ENCODE measurements around the gene ATG101. TPM values are rescaled to one million over a fixed set of nuclear protein-coding genes. Genes with fewer than 3 reads are reported as not detected.

ATG101 gene
- total RNA-seq, 1 experiment from 2014 or later = 64.9 TPM

DNA sequence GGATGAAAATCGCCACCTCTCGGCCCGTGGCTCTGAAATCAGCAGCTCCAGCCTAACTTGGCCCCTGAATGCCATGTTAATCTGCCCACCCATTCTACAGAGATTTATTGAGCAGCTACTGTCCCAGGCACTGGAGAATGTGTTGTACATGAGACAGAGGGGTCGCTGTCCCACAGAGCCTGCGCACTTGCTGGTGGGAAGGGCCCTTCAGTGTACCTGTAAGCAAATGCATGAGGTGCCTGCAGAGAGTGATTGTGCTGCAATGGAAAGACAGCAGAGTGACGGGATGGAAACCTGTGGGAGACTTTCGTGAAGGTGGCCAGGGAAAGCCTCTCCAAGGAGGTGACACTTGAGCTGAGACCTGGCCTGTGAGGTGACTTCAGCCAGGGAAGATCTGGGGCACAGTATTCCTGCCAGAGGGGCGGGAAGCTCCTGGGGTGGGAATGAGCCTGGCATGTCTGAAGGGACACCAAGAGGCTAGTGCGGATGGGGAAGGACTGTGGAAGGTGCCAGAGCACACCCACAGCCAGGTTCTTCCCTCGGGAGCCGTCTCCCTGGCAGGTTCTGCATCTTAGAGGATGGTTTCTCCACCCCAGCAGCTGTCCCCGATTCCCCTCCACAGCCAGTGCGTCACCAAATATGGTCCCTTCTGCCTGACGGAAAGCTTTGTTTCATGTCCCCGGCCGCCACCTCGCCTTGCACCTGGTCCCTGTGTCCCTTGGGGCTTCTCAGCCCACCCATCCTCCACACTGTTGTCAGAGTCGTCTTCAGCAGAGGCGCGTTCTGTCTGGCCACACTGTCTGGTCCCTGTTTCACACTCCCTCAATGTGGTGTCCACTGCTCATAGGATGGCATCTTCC, 18.4 kb downstream of the ATG101 start:
- Histone ChIP-seq H3K9me3 (ENCODE audit: control insufficient read depth, insufficient read depth, low read depth, low read length) (no peaks in the 10 kb centered on the region), H3K4me1 (ENCODE audit: control insufficient read depth, insufficient read depth, low read length) (no peaks in the 10 kb centered on the region), H3K27ac (ENCODE audit: low read length) (no peak overlapping the region), H3K27me3 (ENCODE audit: control insufficient read depth, insufficient read depth, low read length) (peaks cover 14% of the 10 kb centered on the region), H3K4me3 (ENCODE audit: low read depth in 2 of 2, low read length in 2 of 2) (no peak overlapping the region), H3K36me3 (ENCODE audit: control insufficient read depth, insufficient read depth, low read length) (no peaks in the 10 kb centered on the region)
- POLR2A ChIA-PET = no interaction called here
- TF ChIP-seq POLR2AphosphoS5 (IDR thresholded peaks at IDR 0.05; ENCODE audit: low read depth, low read length) = no peak
- no peak for TF ChIP-seq TCF7L2 (IDR thresholded peaks at IDR 0.05; ENCODE audit: low read depth, low read length)
- TF ChIP-seq, protein P1, sequence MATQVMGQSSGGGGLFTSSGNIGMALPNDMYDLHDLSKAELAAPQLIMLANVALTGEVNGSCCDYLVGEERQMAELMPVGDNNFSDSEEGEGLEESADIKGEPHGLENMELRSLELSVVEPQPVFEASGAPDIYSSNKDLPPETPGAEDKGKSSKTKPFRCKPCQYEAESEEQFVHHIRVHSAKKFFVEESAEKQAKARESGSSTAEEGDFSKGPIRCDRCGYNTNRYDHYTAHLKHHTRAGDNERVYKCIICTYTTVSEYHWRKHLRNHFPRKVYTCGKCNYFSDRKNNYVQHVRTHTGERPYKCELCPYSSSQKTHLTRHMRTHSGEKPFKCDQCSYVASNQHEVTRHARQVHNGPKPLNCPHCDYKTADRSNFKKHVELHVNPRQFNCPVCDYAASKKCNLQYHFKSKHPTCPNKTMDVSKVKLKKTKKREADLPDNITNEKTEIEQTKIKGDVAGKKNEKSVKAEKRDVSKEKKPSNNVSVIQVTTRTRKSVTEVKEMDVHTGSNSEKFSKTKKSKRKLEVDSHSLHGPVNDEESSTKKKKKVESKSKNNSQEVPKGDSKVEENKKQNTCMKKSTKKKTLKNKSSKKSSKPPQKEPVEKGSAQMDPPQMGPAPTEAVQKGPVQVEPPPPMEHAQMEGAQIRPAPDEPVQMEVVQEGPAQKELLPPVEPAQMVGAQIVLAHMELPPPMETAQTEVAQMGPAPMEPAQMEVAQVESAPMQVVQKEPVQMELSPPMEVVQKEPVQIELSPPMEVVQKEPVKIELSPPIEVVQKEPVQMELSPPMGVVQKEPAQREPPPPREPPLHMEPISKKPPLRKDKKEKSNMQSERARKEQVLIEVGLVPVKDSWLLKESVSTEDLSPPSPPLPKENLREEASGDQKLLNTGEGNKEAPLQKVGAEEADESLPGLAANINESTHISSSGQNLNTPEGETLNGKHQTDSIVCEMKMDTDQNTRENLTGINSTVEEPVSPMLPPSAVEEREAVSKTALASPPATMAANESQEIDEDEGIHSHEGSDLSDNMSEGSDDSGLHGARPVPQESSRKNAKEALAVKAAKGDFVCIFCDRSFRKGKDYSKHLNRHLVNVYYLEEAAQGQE (IDR thresholded peaks at IDR 0.05; ENCODE audit: insufficient read depth in 1 of 2, low read depth in 2 of 2, low read length in 1 of 2) = no peak
- TF ChIP-seq, protein P2, sequence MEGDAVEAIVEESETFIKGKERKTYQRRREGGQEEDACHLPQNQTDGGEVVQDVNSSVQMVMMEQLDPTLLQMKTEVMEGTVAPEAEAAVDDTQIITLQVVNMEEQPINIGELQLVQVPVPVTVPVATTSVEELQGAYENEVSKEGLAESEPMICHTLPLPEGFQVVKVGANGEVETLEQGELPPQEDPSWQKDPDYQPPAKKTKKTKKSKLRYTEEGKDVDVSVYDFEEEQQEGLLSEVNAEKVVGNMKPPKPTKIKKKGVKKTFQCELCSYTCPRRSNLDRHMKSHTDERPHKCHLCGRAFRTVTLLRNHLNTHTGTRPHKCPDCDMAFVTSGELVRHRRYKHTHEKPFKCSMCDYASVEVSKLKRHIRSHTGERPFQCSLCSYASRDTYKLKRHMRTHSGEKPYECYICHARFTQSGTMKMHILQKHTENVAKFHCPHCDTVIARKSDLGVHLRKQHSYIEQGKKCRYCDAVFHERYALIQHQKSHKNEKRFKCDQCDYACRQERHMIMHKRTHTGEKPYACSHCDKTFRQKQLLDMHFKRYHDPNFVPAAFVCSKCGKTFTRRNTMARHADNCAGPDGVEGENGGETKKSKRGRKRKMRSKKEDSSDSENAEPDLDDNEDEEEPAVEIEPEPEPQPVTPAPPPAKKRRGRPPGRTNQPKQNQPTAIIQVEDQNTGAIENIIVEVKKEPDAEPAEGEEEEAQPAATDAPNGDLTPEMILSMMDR (IDR thresholded peaks at IDR 0.05) = no peak
- no peak for TF ChIP-seq SIN3A (IDR thresholded peaks at IDR 0.05; ENCODE audit: borderline replicate concordance, insufficient read depth, low read depth, low read length)
- no peak for DNase-seq (ENCODE audit: low read depth, low spot score)
- no TSS peak for BruUV-seq (replicated peaks)
- intact Hi-C loops (cut with micrococcal nuclease; ENCODE audit: unreplicated experiment) = no loop called here
- 0 out of 2 replicates have a peak, but pooled peaks have one; percentile 20 for ATAC-seq
- CTCF ChIA-PET = interaction anchor here (0.6 to 0.9 kb wide), 3 partner anchors 16 to 36 kb away, joined by 3 read pairs; no protein-coding TSS in a partner anchor
- in situ Hi-C loops (cut with HindIII; ENCODE audit: low pct_unique_long_range_greater_than_20kb, low sequenced_read_pairs) = no loop called here

DNA sequence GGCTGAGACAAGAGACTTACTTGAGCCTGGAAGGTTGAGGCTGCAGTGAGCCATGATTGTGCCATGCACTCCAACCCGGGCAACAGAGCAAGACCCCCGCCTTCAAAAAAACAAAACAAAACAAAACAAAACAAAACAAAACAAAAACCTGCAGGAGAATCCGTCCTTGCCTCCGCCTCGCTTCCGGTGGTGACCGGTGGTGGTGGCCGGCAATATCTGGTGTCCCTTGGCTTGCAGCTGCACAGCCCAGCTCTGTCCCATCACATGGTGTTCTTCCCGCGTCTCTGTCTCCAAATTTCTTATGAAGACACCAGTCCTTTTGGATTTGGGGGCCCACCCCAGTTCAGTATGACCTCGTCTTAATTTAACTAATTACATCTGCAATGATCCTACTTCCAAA, 19.7 kb downstream of the ATG101 start:
- no TSS peak for BruUV-seq (replicated peaks)
- Histone ChIP-seq H3K27me3 (ENCODE audit: control insufficient read depth, insufficient read depth, low read length) (peaks cover 14% of the 10 kb centered on the region), H3K4me1 (ENCODE audit: control insufficient read depth, insufficient read depth, low read length) (no peaks in the 10 kb centered on the region), H3K4me3 (ENCODE audit: low read depth in 2 of 2, low read length in 2 of 2) (no peak overlapping the region), H3K9me3 (ENCODE audit: control insufficient read depth, insufficient read depth, low read depth, low read length) (no peaks in the 10 kb centered on the region), H3K27ac (ENCODE audit: low read length) (no peak overlapping the region), H3K36me3 (ENCODE audit: control insufficient read depth, insufficient read depth, low read length) (no peaks in the 10 kb centered on the region)
- ChIA-PET POLR2A (no interaction called here), CTCF (no interaction called here)
- ATAC-seq (no peak), DNase-seq (ENCODE audit: low read depth, low spot score) (no peak)
- TF ChIP-seq, protein P1 (IDR thresholded peaks at IDR 0.05; ENCODE audit: insufficient read depth in 1 of 2, low read depth in 2 of 2, low read length in 1 of 2) = no peak
- TF ChIP-seq, protein P2 (IDR thresholded peaks at IDR 0.05) = no peak
- TF ChIP-seq POLR2AphosphoS5 (IDR thresholded peaks at IDR 0.05; ENCODE audit: low read depth, low read length) (no peak), SIN3A (IDR thresholded peaks at IDR 0.05; ENCODE audit: borderline replicate concordance, insufficient read depth, low read depth, low read length) (no peak), TCF7L2 (IDR thresholded peaks at IDR 0.05; ENCODE audit: low read depth, low read length) (no peak)
- intact Hi-C loops (cut with micrococcal nuclease; ENCODE audit: unreplicated experiment) = no loop called here
- in situ Hi-C loops (cut with HindIII; ENCODE audit: low pct_unique_long_range_greater_than_20kb, low sequenced_read_pairs) = no loop called here
